GM23248 (cell line): ENCODE data around the gene IRS1. TPM values are rescaled to one million over a fixed set of nuclear protein-coding genes. Genes with fewer than 3 reads are reported as not detected.

Source experiments
- DNase-seq: peaks from one replicate; pipeline ENCODE4 v3.0.0-alpha.2; 2015
- H2AFZ ChIP-seq: fragments of 200-600 bp; sonication (generic); 2 replicates; pipeline ENCODE4 v1.6.1; 2016; ENCODE audit warnings: antibody characterized with exemption
- H3F3A ChIP-seq: fragments of 200-600 bp; sonication (generic); 2 replicates; pipeline ENCODE4 v1.6.1; 2016; ENCODE audit warnings: mild to moderate bottlenecking, antibody characterized with exemption, mixed run types; ENCODE audit not compliant: insufficient read depth
- H3K27ac ChIP-seq: fragments of 200-600 bp; sonication (generic); 2 replicates; pipeline ENCODE4 v1.5.1; 2016; ENCODE audit warnings: mild to moderate bottlenecking
- H3K27me3 ChIP-seq: fragments of 200-600 bp; sonication (generic); replicated peaks from 2 replicates; pipeline ENCODE4 v1.6.1; 2016; ENCODE audit warnings: mild to moderate bottlenecking; ENCODE audit not compliant: insufficient read depth
- H3K36me3 ChIP-seq: fragments of 200-600 bp; sonication (generic); 2 replicates; pipeline ENCODE4 v1.6.1; 2016; ENCODE audit warnings: low read depth, mild to moderate bottlenecking
- H3K4me1 ChIP-seq: fragments of 200-600 bp; sonication (generic); 2 replicates; pipeline ENCODE4 v1.6.1; 2016; ENCODE audit warnings: mild to moderate bottlenecking; ENCODE audit not compliant: insufficient read depth
- H3K4me2 ChIP-seq: fragments of 200-600 bp; sonication (generic); one replicate; pipeline ENCODE4 v1.6.1; 2016; ENCODE audit warnings: mild to moderate bottlenecking; ENCODE audit not compliant: unreplicated experiment
- H3K4me3 ChIP-seq: fragments of 200-600 bp; sonication (generic); 2 replicates; pipeline ENCODE4 v1.5.1; 2016; ENCODE audit warnings: mild to moderate bottlenecking
- H3K79me2 ChIP-seq: fragments of 200-600 bp; sonication (generic); 2 replicates; pipeline ENCODE4 v1.6.1; 2016; ENCODE audit warnings: mild to moderate bottlenecking; ENCODE audit not compliant: insufficient read depth
- H3K9ac ChIP-seq: fragments of 200-600 bp; sonication (generic); 2 replicates; pipeline ENCODE4 v1.6.1; 2016; ENCODE audit warnings: mild to moderate bottlenecking
- H3K9me2 ChIP-seq: fragments of 200-600 bp; sonication (generic); 2 replicates; pipeline ENCODE4 v1.6.1; 2016; ENCODE audit warnings: mixed run types, mild to moderate bottlenecking, moderate library complexity; ENCODE audit not compliant: insufficient read depth
- H3K9me3 ChIP-seq: fragments of 200-600 bp; sonication (generic); one replicate; pipeline ENCODE4 v1.6.1; 2017; ENCODE audit warnings: low read depth
- H4K20me1 ChIP-seq: fragments of 200-600 bp; sonication (generic); 2 replicates; pipeline ENCODE4 v1.6.0; 2016; ENCODE audit not compliant: insufficient read depth
- EZH2 ChIP-seq: fragments of 200-600 bp; sonication (generic); IDR thresholded peaks from 2 replicates; pipeline ENCODE4 v1.6.1; 2018; ENCODE audit warnings: antibody characterized with exemption, mild to moderate bottlenecking; ENCODE audit not compliant: insufficient read depth, poor library complexity, severe bottlenecking
- EZH2phosphoT487 ChIP-seq: fragments of 200-600 bp; sonication (generic); IDR thresholded peaks from 2 replicates; pipeline ENCODE4 v1.6.1; 2018; ENCODE audit warnings: antibody characterized with exemption, moderate library complexity, mild to moderate bottlenecking, low read depth; ENCODE audit not compliant: insufficient read depth
- WGBS, 2 experiments: methylation state at CpG; one replicate each; pipeline ENCODE4 v1.1.6; 2015 to 2017; ENCODE audit warnings: low lambda C conversion rate in 2 of 2, low coverage in 1 of 2; ENCODE audit errors: missing lambda C conversion rate in 2 of 2; 5-methylcytosine and 5-hydroxymethylcytosine counted together
- in situ Hi-C: fragments of 300-500 bp; cut with MboI; formaldehyde crosslinking; loops from 2 replicates; pipeline ENCODE4 v1.15.0; 2020
- polyA plus RNA-seq: library from polyadenylated mRNA; unstranded; fragments of >200 nt; fragmentation: Nextera tagmentation; extraction: Ambion mirVana; gene quantifications from 2 replicates; pipeline ENCODE4 v1.2.1, GENCODE V29; 2016
- total RNA-seq: library from RNA; depleted of rRNA; stranded (reverse); fragments of >200 nt; shearing (Covaris generic); gene quantifications from 2 replicates; pipeline ENCODE4 v1.2.3, GENCODE V29; 2014

IRS1 gene
- total and polyA plus RNA-seq, 2 experiments from 2014 or later = 8.4 to 18.8 TPM

DNA sequence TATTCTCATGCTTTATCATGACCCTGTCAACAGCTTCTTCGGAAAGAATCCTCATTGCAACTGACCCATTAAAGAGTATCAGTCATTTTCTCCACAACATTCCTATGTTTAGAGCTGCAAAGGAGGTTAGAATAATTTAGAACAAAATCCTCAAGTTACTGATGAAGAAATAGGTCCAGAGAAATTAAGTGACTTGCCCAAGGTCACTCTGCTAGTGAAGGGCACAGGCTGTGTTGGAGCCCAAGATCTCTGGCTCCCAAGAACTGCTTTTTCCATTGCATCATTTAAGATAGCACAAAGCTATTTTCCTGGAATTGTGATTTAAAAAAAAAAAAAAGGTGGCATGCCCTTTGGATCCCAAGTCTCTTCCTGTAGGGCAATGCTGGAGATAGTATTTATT, 9.6 kb downstream of the IRS1 start:
- H3K9me3 ChIP-seq = no peaks in the 10 kb centered on the region
- H3K4me1 ChIP-seq = peaks cover 52% of the 10 kb centered on the region
- H4K20me1 ChIP-seq = no peaks in the 10 kb centered on the region
- no peak overlapping the region for H3K9ac ChIP-seq
- H3K27me3 ChIP-seq = no peaks in the 10 kb centered on the region
- peak; percentile 22 for DNase-seq
- peaks cover 96% of the 10 kb centered on the region for H3K79me2 ChIP-seq
- no peak for TF ChIP-seq EZH2
- no peak for TF ChIP-seq EZH2phosphoT487
- H2AFZ ChIP-seq = no peak overlapping the region
- peaks cover 68% of the 10 kb centered on the region for H3F3A ChIP-seq
- H3K27ac ChIP-seq = 0 out of 2 replicates have a peak overlapping the region, but pooled peaks have one; percentile 33
- peak overlapping the region; percentile 4 for H3K4me2 ChIP-seq
- no peaks in the 10 kb centered on the region for H3K9me2 ChIP-seq
- 65 to 79% methylated on average over 1 of the region's 1 CpG for WGBS, 2 experiments
- H3K36me3 ChIP-seq = peaks cover 6% of the 10 kb centered on the region
- in situ Hi-C loops = loop anchor here (10.0 kb wide), 2 partner anchors 365 to 595 kb away; no protein-coding TSS in a partner anchor
- H3K4me3 ChIP-seq = no peak overlapping the region

DNA sequence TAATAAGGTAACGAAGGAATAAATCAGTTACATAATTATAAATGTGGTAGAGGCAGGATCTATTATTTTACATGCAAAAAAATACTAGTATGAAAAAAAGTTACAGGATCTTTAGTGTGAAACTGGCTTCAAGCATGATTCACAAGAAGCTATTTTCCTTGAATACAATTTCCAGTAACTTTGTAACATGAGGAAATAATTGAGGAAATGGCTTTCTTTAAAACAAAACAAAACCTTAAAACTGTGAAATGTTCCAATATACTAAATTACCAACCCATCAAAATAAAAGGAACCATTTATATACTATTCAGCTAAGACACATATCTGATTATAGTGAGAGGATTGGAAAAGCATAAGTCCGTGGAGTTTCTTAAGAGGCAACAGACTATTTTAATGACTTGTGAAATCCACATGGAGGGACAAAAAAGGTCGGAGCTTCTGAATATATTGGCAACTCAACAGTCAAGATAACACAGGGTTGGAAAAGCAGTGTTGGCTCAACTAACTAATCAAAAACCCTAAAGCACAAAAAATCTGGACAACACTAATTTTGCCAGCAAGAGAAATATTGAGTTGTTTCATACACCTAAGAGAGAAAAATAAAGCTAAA, 10.6 kb downstream of the IRS1 start:
- WGBS, 2 experiments = 33 to 39% methylated on average over 3 of the region's 3 CpGs
- Histone ChIP-seq H3F3A (peaks cover 58% of the 10 kb centered on the region), H3K4me3 (peak overlapping the region; percentile 15; the same call in 1 of the 2 replicates), H3K4me1 (peaks cover 52% of the 10 kb centered on the region), H3K27me3 (no peaks in the 10 kb centered on the region), H2AFZ (peak overlapping the region; percentile 18; the same call in 1 of the 2 replicates), H3K36me3 (peaks cover 9% of the 10 kb centered on the region), H3K9me3 (no peaks in the 10 kb centered on the region), H3K9ac (peak overlapping the region; percentile 40; the same call in 1 of the 2 replicates), H3K79me2 (peaks cover 96% of the 10 kb centered on the region), H3K4me2 (peak overlapping the region; percentile 56), H4K20me1 (no peaks in the 10 kb centered on the region), H3K27ac (peak overlapping the region; percentile 33), H3K9me2 (no peaks in the 10 kb centered on the region)
- peak; percentile 51 for DNase-seq
- TF ChIP-seq EZH2phosphoT487 (no peak), EZH2 (no peak)
- in situ Hi-C loops = no loop called here

DNA sequence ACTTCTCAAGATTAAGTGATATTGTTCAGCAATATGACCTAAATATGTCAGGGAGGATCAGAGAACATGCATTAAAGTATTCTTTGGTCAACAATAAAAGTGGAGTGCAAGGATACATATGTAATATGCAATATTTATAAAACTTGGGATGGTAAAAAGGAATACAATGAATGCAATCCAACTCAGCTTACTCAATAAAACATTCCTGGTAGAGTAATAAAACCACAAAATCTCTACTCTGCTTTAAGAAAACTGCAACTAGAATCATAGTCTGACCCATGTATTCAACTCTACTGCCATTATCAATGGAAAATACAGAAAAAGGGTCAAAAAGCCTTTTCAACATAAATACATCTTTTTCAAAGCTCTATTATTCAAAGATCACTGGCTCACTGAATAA, 11.6 kb downstream of the IRS1 start:
- H3K27me3 ChIP-seq = no peaks in the 10 kb centered on the region
- peaks cover 12% of the 10 kb centered on the region for H3K36me3 ChIP-seq
- TF ChIP-seq EZH2phosphoT487 = no peak
- peaks cover 96% of the 10 kb centered on the region for H3K79me2 ChIP-seq
- H3K4me3 ChIP-seq = 0 out of 2 replicates have a peak overlapping the region, but pooled peaks have one; percentile 15
- no peak overlapping the region for H2AFZ ChIP-seq
- 0 out of 2 replicates have a peak overlapping the region, but pooled peaks have one; percentile 33 for H3K27ac ChIP-seq
- peak overlapping the region; percentile 56 for H3K4me2 ChIP-seq
- H3K9ac ChIP-seq = no peak overlapping the region
- H4K20me1 ChIP-seq = no peaks in the 10 kb centered on the region
- H3K9me3 ChIP-seq = no peaks in the 10 kb centered on the region
- in situ Hi-C loops = no loop called here
- peaks cover 48% of the 10 kb centered on the region for H3K4me1 ChIP-seq
- no peaks in the 10 kb centered on the region for H3K9me2 ChIP-seq
- peak; percentile 45 for DNase-seq
- H3F3A ChIP-seq = peaks cover 49% of the 10 kb centered on the region

DNA sequence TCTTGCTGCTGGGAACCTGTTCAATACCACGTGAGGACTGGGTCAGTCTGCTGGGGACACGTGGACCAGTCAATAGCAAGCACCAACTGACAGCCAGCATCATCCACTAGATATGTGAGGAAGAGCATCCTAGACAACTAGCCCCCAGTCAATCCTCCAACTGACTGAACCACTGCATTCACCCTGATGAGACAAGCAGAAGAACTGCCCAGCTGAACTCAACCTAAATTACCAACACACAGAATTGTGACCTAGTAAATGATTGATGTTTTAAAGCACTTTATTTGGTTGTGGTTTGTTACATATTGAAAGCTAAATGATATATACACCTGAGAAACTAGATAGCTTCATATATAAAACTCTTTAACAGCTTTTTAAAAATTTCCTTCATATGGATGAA, 15.7 kb downstream of the IRS1 start:
- TF ChIP-seq EZH2 (no peak), EZH2phosphoT487 (no peak)
- Histone ChIP-seq H4K20me1 (no peaks in the 10 kb centered on the region), H3F3A (peaks cover 15% of the 10 kb centered on the region; the same call in 1 of the 2 replicates), H3K79me2 (peaks cover 95% of the 10 kb centered on the region), H3K9me3 (no peaks in the 10 kb centered on the region), H3K9ac (no peak overlapping the region), H3K27ac (no peak overlapping the region), H3K27me3 (no peaks in the 10 kb centered on the region), H3K36me3 (peaks cover 12% of the 10 kb centered on the region), H3K4me2 (no peak overlapping the region), H3K4me3 (no peak overlapping the region), H3K4me1 (peaks cover 16% of the 10 kb centered on the region), H3K9me2 (no peaks in the 10 kb centered on the region), H2AFZ (no peak overlapping the region)
- in situ Hi-C loops = no loop called here
- DNase-seq = no peak
- 91 to 100% methylated on average over 2 of the region's 2 CpGs for WGBS, 2 experiments
